ENCODE data around the gene NOL4L.

The NOL4L gene

DNA sequence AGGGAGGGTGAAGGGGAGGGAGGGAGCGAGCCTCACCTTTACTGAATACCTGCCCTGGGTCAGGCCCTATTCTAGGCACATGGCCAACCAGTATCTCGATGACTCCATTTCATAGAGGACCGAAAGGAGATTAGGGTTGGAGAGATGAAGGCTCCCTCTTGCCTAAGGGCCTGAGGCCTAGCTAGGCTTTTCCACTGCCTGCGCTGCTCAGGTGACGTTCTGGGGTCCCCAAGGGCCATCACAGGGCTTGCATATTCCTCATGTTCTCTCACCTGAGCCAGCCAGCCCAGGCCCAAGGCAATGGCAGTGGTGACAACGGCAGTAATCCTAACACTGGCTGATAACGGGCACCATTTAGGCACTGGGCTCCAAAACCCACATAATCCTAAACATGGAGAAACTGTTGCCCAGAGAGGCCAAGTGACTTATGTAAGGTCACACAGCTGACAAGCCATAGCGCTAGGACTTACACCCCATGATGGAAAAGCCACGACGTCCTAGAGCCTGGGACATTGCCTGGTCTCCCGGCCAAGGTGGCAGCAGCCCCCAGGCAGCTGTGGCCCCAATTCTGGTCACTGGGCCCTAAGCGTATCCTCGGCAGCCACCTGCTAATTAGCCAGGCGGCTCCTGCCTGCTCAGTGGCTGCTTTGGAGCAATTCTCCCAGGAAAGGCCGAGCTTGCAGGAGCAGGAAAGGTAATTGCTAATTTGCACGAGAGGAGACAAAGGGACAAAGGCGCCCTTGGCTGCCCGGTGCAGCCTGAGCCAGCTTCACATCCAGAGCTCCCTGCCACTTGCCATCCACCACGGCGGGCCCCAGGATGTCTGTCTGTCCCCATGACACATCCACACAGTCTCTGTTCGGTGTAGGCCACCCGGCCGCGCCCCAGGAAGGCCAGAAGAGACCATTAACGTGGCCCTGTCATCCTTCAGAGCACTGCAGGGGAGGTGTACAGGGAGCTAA, 21.5 kb downstream of the NOL4L start:
- in situ Hi-C loops (cut with MboI; ENCODE audit: low sequenced_read_pairs) = no loop called here

DNA sequence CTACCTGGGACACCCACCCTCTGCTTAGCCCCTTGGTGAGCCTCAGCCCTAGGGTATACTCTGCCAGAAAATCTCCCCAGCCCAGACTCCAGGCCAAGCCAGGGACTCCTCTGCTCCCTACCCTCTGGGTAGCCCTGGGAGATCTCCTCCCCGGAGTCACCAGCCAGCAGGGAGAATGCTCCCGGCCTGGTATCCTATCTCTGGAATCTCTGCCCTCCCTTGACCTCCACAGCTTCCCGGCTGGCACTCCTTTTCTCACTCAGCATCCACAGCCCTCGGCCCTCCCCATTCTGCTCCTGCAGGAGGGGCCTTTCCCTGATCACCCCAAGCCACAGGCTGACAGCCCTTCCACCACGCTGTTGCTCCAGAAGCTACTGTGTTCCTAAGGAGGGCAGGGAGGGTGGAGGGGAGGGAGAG, 22.6 kb downstream of the NOL4L start:
- in situ Hi-C loops (cut with MboI; ENCODE audit: low sequenced_read_pairs) = no loop called here

DNA sequence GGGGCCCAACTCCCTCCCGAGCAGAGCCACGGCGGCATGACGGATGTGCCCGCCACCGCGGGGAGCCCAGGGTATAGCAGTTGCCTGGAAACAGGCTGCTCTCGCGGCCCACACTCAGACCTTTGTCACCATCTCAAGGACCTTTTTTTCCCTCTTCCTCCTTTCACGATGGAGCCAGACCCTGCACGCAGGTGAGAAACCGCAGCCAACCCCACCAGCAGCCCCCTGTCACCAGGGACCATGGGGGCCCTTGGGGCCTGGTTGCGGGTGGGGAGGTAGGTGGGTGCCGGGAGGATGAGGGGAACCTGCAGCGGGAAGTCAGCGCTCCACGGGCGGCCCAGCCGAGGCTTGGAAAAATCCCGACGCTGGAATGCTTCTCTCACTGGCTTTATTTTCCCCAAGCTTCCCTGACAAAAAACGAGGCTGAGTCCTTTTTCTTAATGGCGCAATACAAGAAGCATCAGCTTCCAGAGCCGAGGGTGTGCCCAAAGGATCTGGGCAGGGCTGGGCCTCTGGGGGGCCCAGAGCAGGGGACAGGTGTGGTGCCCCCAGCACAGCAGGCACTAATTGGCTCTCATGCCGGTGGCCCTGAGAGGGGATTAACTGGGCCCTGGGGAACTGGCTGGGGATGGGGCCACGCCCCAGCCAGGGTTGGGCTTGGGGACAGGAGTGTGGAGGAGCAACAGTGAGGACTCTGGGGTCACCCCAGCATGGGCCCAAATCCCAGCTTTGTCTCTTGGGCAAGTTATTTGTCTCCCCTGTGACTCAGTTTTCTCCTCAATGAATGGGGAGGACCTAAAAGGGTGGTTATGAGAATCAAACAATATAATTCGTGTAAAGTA, 23.9 kb downstream of the NOL4L start:
- in situ Hi-C loops (cut with MboI; ENCODE audit: low sequenced_read_pairs) = no loop called here

DNA sequence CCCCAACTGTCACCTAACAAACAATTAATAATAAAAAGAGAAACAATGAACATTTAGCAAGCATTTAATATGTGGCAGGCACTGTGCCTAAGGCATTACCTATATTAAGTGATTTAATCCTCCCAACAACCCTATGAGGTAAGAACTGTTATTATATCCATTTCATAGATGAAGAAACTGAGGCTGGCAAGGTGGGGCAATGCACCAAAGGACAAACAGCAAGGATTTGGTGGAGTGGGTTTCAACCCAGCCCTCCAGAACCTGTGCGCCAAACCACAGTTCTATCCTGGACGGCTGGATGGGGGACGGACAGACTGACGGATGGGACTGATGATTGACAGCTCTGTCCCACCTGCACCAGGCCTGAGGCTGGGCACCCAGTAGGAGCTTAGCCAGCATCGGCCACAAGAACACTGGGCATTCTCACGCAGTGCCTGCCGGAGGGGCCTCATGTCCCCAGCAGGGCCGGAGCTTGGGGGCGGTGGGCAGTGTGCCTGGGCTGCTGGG, 24.6 kb downstream of the NOL4L start:
- in situ Hi-C loops (cut with MboI; ENCODE audit: low sequenced_read_pairs) = no loop called here

DNA sequence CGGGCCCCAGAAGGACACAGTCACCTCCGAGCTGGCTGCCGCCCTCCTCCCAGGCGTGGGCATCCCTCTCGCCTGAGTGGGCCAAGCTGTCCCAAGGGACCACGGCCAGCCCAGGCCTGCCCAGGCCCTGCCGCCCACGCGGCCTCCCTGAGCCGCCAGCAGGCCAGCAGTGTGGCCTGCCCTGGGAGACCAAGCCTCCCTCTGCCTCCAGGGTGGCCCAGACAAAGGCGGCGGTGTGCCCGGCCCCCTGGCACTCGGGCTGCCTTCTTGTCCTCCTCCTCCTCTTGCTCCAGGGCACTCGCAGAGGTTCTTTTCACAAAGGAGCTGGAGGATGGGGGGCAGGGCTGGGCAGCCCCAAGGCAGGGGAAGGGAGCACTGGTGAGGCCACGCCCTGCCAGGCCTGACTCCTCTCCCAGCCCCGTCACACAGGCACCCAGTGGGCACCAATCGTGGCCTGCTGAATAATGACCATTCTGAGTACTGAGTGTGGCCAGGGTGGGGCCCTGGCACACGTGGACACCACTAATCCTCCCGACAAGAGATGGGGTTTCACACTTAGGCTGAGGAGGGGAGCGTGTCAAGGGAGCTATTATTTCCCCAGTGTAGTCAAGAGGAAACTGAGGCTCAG, 25.3 kb downstream of the NOL4L start:
- in situ Hi-C loops (cut with MboI; ENCODE audit: low sequenced_read_pairs) = no loop called here

DNA sequence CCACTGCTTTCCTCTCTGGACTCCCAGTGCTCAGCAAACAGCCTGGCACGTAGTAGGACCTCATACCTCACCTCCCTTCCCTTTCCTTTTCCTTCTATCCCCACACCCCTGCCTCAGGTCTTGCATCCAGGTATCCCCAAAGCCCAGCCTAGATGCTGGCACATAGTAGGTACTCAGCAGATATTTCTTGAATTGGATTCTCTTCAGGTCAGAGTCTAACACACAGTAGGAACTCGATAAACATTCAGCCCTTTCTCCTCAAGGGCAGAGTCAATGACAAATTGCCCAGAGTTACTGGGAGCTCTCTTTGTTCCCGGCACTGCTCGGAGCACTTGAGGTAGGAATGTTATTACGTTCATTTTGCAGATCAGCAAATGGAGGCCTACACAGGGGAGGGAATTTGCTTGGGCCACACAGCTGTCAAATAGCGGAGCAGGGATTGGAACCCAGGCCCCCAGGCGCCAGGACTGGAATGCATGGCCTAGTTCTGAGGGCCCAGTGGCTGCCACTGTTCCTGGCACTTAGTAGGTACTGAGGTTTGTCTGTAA, 25.9 kb downstream of the NOL4L start:
- in situ Hi-C loops (cut with MboI; ENCODE audit: low sequenced_read_pairs) = no loop called here

DNA sequence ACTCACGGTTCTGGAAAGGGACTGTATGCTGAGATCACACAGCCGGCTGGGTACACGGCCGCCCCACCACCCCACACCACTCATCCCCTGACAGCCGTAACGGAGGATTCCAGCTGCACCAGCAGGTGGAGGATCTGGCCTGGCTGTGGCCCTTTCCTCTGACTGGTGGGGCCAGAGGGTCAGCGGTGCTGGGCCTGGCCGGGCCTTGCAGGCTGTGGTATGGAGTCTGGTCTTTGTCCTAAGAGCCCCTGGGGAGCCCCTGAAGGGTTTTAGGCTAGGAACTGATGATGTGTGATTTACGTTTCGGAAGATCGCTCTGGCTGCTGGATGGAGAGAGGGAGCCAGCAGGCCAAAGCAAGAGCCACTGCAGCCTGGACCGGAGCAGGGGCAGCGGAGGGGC, 26.6 kb downstream of the NOL4L start:
- in situ Hi-C loops (cut with MboI; ENCODE audit: low sequenced_read_pairs) = no loop called here

DNA sequence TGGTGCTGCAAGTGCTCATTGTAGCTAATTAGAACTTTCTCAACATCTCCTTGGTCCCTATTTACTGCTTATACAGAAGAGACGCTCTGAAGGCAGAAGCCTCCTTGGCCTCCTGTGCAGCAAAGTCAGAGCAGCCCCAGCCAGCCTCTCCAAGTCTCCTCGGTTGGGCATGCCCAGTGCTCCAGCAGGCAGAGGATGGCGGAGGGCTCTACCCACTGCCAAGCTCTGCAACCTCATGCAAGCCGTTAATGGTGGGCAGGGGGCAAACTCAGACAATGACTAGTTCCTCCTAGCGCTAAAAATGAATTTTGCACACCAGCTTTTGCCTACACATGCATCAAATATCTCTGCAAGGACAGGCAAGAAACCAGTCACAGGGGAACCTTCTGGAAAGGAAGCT, 27.8 kb downstream of the NOL4L start:
- in situ Hi-C loops (cut with MboI; ENCODE audit: low sequenced_read_pairs) = no loop called here

DNA sequence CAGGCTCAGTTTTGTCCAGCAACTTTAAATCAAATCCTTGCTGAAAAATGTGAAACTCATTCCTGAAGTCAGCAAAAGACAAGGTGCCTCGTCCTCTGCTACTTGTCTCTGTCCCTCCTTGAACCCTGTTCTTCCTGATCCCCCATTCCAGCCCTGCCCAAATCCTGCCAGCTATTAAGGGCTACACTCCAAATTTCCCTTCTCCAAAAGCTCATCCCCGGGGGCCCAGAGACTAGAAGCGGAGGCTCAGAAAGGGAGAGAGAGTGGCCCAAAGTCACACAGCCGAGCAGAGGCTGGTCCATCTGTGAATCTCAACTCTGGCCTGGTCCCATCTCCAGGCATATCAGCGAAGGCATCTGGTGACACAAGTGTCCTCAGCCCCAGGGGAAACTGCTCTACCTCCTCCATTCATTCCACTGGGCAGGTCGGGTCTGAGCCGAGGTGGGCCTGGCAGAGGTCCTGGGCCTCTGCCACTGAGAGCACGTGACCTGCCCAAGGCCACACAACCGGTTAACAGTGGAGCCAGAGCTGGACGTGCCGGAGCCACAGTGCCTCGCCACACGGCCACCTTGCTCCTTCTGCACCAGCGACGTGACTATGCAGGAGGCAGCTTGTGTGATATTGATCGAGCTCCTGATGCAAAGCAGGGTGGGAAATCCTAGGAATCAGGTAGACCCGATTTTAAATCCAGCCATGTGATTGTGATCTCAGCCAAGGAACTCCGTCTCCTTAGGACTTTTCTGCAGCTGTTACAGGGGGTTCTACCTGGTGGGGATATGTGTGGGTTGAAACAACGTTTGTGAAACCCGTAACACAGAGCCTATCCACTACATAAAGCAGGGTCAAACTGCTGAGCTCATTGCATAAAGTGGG, 28.6 kb downstream of the NOL4L start:
- in situ Hi-C loops (cut with MboI; ENCODE audit: low sequenced_read_pairs) = no loop called here

DNA sequence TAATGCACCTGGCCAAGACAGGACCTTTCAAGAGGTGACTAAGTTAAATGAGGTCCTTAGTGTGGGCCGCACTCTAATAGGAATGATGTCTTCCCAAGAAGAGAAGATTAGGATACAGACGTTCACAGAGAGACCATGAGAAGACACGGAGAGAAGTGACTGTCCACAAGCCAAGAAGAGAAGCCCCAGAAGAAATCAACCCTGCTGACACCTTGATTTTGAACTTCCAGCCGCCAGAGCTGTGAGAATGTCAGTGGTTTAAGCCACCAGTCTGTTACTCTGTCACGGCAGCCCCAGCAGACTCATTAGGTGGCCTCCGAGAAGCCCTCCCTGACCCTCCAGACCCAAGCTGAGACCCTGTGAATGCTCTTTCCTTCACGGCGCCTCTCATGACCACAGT, 29.5 kb downstream of the NOL4L start:
- in situ Hi-C loops (cut with MboI; ENCODE audit: low sequenced_read_pairs) = no loop called here

DNA sequence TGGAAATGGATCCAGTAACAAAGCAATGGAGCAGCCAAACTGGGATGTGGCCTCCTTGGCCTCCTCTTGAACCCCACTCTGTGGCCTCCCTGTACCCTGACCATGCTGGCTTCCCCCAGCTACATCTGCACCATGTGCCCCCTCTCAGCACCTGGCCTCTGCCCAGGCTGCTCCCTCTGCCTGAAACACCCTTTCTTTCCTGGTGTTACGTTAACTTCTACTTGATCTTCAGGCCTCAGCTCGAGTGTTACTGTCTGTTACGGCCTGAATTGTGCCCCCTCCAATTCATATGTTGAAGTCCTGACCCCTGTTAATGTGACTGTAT, 30.2 kb downstream of the NOL4L start:
- in situ Hi-C loops (cut with MboI; ENCODE audit: low sequenced_read_pairs) = no loop called here

DNA sequence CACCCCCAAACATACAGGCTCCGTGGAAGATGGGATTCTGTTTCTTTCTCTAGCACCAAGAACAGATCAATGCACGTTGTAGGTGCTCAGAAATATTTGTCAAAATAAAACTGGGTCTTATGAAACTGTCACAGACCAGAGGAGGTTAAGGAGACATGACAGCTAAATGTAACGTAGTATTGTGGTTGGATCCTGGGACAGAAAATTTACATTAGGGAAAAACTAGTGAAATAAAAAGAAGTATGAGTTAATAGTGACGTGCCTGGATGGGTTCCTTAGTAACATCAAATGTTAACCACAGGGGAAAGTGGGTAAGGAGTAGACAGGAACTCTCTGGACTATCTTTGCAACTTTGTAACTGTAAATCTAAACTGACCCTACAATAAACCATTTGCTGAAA, 31.5 kb downstream of the NOL4L start:
- in situ Hi-C loops (cut with MboI; ENCODE audit: low sequenced_read_pairs) = no loop called here

DNA sequence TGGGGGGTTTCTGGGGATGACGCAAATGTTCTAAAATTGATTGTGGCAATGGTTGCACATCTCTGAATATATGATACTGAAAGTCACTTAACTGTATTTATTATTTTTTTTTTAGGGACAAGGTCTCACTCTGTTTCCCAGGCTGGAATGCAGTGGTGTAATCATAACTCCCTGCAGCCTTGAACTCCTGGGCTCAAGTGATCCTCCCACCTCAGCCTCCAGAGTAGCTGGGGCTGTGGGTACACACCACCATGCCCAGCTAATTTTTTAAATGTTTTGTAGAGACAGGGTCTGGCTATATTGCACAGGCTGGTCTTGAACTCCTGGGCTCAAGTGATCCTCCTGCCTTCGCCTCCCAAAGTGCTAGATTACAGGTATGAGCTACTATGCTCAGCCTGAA, 33.4 kb downstream of the NOL4L start:
- in situ Hi-C loops (cut with MboI; ENCODE audit: low sequenced_read_pairs) = no loop called here

DNA sequence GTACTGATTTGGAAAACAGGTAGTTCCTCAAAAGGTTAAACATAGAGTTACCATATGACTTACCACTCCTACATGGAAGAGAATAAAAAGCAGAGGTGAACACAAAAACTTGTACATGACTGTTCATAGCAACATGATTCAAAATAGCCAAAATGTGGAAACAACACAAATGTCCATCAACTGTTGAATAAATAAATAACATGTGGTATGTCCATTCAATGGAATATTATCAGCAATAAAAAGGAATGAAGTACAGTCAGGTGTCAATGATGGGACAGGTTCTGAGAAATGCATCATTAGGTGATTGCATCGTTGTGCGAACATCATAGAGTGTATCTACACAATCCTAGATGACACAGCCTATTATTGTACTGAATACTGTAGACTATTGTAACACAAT, 35.3 kb downstream of the NOL4L start:
- in situ Hi-C loops (cut with MboI; ENCODE audit: low sequenced_read_pairs) = no loop called here

DNA sequence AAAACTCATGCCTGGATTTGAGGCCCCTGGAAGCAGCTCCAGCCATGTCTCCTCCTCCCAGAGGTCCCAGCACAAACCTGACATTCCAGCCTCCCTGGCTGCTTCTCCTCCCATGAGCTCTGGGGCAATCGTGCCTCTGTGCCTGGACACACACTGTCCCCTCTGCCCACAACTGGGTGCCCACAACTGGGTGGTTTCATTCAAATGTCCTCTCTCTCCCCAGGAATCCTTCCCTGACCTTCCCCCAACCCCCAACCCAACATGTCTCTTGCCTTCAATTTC, 37.4 kb downstream of the NOL4L start:
- in situ Hi-C loops (cut with MboI; ENCODE audit: low sequenced_read_pairs) = no loop called here

DNA sequence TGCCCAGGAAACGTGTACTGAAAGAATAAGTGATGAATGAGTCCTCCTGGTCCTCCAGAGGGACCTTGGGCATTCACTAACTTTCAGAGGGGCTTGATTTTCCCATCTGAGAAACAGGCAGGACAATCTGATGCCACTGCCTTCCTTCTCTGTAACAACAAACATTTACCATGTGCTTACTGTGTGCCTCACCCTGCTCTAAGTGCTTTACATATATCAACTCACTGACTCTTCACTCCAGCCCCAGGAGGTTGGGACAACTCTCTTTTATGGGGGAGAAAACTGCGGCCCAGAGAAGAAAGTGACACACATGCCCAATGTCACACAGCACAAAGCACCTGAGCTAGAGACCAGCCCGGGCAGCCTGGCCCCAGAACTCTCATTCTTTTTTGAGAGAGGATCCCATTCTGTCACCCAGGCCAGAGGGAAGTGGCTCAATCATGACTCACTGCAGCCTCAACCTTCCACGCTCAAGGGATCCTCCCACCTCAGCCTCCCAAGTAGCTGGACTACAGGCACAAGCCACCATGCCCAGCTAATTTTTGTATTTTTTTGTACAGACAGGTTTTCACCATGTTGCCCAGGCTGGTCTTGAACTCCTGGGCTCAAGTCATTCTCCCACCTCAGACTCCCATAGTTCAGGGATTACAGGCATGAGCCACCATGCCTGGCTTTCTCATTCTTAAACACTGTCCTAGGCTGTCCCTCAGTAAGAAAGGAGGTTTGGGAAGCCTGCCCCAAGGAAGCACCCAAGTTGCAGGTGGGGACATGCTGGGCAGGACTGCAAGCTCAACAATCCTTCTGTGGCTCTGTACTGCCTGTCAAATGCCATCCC, 38.0 kb downstream of the NOL4L start:
- in situ Hi-C loops (cut with MboI; ENCODE audit: low sequenced_read_pairs) = no loop called here

DNA sequence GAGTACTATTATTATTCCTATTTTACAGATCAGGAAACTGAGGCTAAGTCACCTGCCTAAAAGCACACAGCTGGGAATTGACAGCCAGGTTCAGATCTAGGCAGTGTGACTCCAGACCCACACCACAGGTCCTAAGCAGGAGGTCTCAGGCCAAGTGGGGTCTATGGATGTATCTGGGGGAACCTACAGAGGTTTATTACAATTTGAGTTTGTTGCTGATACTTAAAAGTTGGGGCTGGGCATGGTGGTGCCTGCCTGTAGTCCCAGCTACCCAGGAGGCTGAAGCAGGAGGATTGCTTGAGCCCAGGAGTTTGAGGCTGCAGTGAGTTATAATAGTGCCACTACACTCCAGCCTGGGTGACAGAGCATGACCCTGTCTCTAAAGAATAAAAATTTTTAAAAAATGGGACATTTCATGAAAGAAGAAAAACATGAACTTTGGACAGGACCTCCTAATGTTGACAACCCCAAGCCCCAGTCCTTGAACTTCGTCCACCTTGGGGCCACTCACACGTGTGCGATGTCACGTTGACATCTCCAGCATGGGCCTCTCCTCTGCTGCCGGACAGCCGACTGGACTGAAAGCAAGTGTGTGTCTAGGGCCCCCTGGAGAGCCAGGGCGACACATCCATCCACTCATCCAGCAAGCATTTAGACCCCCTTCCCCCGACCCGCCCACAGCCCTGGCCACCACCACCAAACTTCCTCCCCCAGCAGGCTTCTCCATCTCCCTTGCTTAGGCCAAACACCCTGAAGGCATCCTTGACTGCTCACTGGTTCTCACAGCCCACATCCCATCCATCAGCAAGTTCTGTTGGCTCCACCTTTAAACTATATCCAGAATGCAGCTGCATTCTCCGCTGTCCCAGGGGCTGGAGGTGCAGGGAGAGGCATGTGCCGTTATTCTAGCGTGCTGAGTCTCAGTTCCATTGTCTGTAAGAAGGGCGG, 40.0 kb downstream of the NOL4L start:
- in situ Hi-C loops (cut with MboI; ENCODE audit: low sequenced_read_pairs) = no loop called here

DNA sequence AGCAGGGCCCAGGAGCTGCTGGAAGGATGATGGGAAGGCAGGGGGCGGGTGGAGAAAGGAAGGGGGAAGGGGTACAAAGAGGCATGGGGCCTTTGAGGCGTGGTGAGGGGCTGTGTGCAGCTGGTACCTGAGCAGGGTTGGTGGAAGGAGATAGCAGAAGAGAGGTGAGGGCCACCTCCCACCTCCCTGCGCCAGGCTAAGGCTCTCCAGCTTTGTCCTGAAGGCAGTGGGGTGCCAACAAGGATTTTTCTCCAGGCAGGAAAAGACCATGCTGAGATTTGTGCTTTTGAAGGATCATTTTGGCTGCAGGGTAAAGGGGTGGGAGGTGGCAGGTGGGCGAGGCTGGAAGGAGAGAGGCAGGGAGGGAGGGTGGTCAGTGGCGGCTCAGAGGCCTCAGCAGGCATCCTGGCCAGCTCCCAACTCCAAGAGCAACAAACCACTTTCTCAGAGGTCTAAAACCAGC, 40.8 kb downstream of the NOL4L start:
- in situ Hi-C loops (cut with MboI; ENCODE audit: low sequenced_read_pairs) = no loop called here

All from HL-60/S4 (cell line).